Trophoblast cell (in vitro differentiated cells and primary cell): ENCODE results near the gene GSK3B.
A peak's percentile ranks its signal among the peaks of the same experiment; 100 is the strongest.

Experiments used
- DNase-seq, 2 donors: peaks; one replicate each; pipeline ENCODE4 v3.0.0-alpha.2; 2016
- H2AFZ ChIP-seq: 2 replicates; pipeline ENCODE4 v1.6.1; 2013; ENCODE audit warnings: low read length, moderate library complexity, mild to moderate bottlenecking; ENCODE audit not compliant: insufficient read depth, poor library complexity
- H2AK5ac ChIP-seq: 2 replicates; pipeline ENCODE4 v1.6.1; 2013; ENCODE audit warnings: mild to moderate bottlenecking, low read length
- H2BK120ac ChIP-seq: 2 replicates; pipeline ENCODE4 v1.6.1; 2013; ENCODE audit warnings: low read length, mild to moderate bottlenecking, moderate library complexity; ENCODE audit not compliant: insufficient read depth, poor library complexity
- H2BK12ac ChIP-seq: 2 replicates; pipeline ENCODE4 v1.6.1; 2013; ENCODE audit warnings: mild to moderate bottlenecking, low read length, moderate library complexity
- H2BK5ac ChIP-seq: 2 replicates; pipeline ENCODE4 v1.6.1; 2013; ENCODE audit warnings: low read length, low read depth, moderate library complexity, mild to moderate bottlenecking; ENCODE audit not compliant: poor library complexity
- H3K14ac ChIP-seq: 2 replicates; pipeline ENCODE4 v1.6.1; 2013; ENCODE audit warnings: mild to moderate bottlenecking, low read length
- H3K18ac ChIP-seq: 2 replicates; pipeline ENCODE4 v1.6.1; 2013; ENCODE audit warnings: mild to moderate bottlenecking, low read length
- H3K23ac ChIP-seq: 2 replicates; pipeline ENCODE4 v1.6.1; 2013; ENCODE audit warnings: low read length
- H3K27ac ChIP-seq: 2 replicates; pipeline ENCODE4 v1.5.1; 2013; ENCODE audit warnings: low read depth, mild to moderate bottlenecking, inconsistent platforms, low read length, moderate library complexity
- H3K27me3 ChIP-seq: 2 replicates; pipeline ENCODE4 v1.6.1; 2013; ENCODE audit warnings: inconsistent platforms, mild to moderate bottlenecking, low read length, moderate library complexity; ENCODE audit not compliant: insufficient read depth
- H3K36me3 ChIP-seq, 2 experiments: 1 replicate in 1 of 2; 2 replicates in 1 of 2; pipeline ENCODE4 v1.6.1; 2013; ENCODE audit warnings: low read length in 2 of 2, mild to moderate bottlenecking in 2 of 2, moderate library complexity in 1 of 2; ENCODE audit not compliant: insufficient read depth in 2 of 2, control insufficient read depth in 1 of 2
- H3K4ac ChIP-seq: 2 replicates; pipeline ENCODE4 v1.6.1; 2013; ENCODE audit warnings: low read depth, mild to moderate bottlenecking, low read length, moderate library complexity
- H3K4me1 ChIP-seq, 2 experiments: 1 replicate in 1 of 2; 2 replicates in 1 of 2; pipeline ENCODE4 v1.6.1; 2013; ENCODE audit warnings: low read length in 2 of 2, mild to moderate bottlenecking in 2 of 2, moderate library complexity in 1 of 2; ENCODE audit not compliant: insufficient read depth in 2 of 2, control insufficient read depth in 1 of 2
- H3K4me2 ChIP-seq: 2 replicates; pipeline ENCODE4 v1.6.1; 2013; ENCODE audit warnings: inconsistent platforms, mild to moderate bottlenecking, low read length, moderate library complexity
- H3K4me3 ChIP-seq: 2 replicates; pipeline ENCODE4 v1.5.1; 2013; ENCODE audit warnings: mild to moderate bottlenecking, low read depth, low read length, inconsistent platforms
- H3K79me1 ChIP-seq: one replicate; pipeline ENCODE4 v1.6.1; 2013; ENCODE audit warnings: low read length
- H3K79me2 ChIP-seq: 2 replicates; pipeline ENCODE4 v1.6.1; 2013; ENCODE audit warnings: low read length, mild to moderate bottlenecking; ENCODE audit not compliant: control insufficient read depth, insufficient read depth, poor library complexity
- H3K9ac ChIP-seq: 2 replicates; pipeline ENCODE4 v1.6.1; 2013; ENCODE audit warnings: mild to moderate bottlenecking, low read length
- H3K9me3 ChIP-seq: 2 replicates; pipeline ENCODE4 v1.6.1; 2013; ENCODE audit warnings: low read depth, mild to moderate bottlenecking, control low read depth, inconsistent platforms, low read length; ENCODE audit not compliant: insufficient read depth
- H4K12ac ChIP-seq: 2 replicates; pipeline ENCODE4 v1.6.1; 2013; ENCODE audit warnings: low read depth, mild to moderate bottlenecking, low read length, moderate library complexity
- H4K8ac ChIP-seq: 2 replicates; pipeline ENCODE4 v1.6.1; 2013; ENCODE audit warnings: low read depth, mild to moderate bottlenecking, low read length, moderate library complexity
- H4K91ac ChIP-seq: one replicate; pipeline ENCODE4 v1.6.1; 2013; ENCODE audit warnings: low read depth, mild to moderate bottlenecking, low read length, moderate library complexity
- WGBS: extraction: QIAGEN DNeasy Blood & Tissue Kit; methylation state at CpG from one replicate; pipeline ENCODE4 v1.1.7; 2013; ENCODE audit warnings: missing lambda C conversion rate; ENCODE audit not compliant: insufficient read length, insufficient coverage; ENCODE audit errors: extremely low coverage; 5-methylcytosine and 5-hydroxymethylcytosine counted together

The GSK3B gene

GRCh38 chr3:119794971-119795612 lies 299.2 kb downstream of the GSK3B start:
- no peak overlapping the region for H2AFZ ChIP-seq
- no peak overlapping the region for H3K18ac ChIP-seq
- peak; percentile 74 to 80 for DNase-seq
- H4K12ac ChIP-seq: no peak overlapping the region
- H3K4me3 ChIP-seq: no peak overlapping the region
- WGBS: no CpG with 5 or more reads among the region's 5 CpGs
- H3K9ac ChIP-seq: no peak overlapping the region
- H2BK120ac ChIP-seq: no peak overlapping the region
- H3K79me1 ChIP-seq: peaks cover 16% of the 10 kb centered on the region
- H2BK5ac ChIP-seq: peak overlapping the region; percentile 10
- H3K4me2 ChIP-seq: peak overlapping the region; percentile 50
- H4K91ac ChIP-seq: no peak overlapping the region
- peak overlapping the region; percentile 59 for H3K27ac ChIP-seq
- H2AK5ac ChIP-seq: no peak overlapping the region
- no peaks in the 10 kb centered on the region for H3K27me3 ChIP-seq
- H4K8ac ChIP-seq: no peak overlapping the region
- H3K14ac ChIP-seq: no peak overlapping the region
- no peaks in the 10 kb centered on the region for H3K36me3 ChIP-seq
- H3K79me2 ChIP-seq: no peaks in the 10 kb centered on the region
- no peak overlapping the region for H3K4ac ChIP-seq
- H3K4me1 ChIP-seq: peaks cover 14 to 24% of the 10 kb centered on the region in 2 experiments
- no peak overlapping the region for H3K23ac ChIP-seq
- no peak overlapping the region for H2BK12ac ChIP-seq
- peaks cover 2% of the 10 kb centered on the region for H3K9me3 ChIP-seq

- Histone ChIP-seq H3K36me3 (no peaks in the 10 kb centered on the region), H2BK5ac (peak overlapping the region; percentile 17), H4K12ac (no peak overlapping the region), H3K18ac (peak overlapping the region; percentile 59), H3K4me3 (no peak overlapping the region), H3K4me2 (no peak overlapping the region), H2BK12ac (peak overlapping the region; percentile 94), H3K27ac (peak overlapping the region; percentile 59), H3K79me2 (no peaks in the 10 kb centered on the region), H3K23ac (no peak overlapping the region), H3K9ac (no peak overlapping the region), H4K91ac (peak overlapping the region; percentile 72), H4K8ac (peak overlapping the region; percentile 9), H3K27me3 (no peaks in the 10 kb centered on the region), H3K4me1 (peaks cover 14 to 24% of the 10 kb centered on the region in 2 experiments), H3K4ac (no peak overlapping the region), H2BK120ac (peak overlapping the region; percentile 86), H2AK5ac (peak overlapping the region; percentile 76), H3K79me1 (peaks cover 16% of the 10 kb centered on the region), H3K9me3 (peaks cover 2% of the 10 kb centered on the region), H2AFZ (no peak overlapping the region), H3K14ac (peak overlapping the region; percentile 58)
- no CpG with 5 or more reads among the region's 2 CpGs for WGBS
- no peak for DNase-seq
These were observed 299.8 kb downstream of the GSK3B start for GRCh38 chr3:119794401-119794800.

GRCh38 chr3:119792270-119792669 lies 302.0 kb downstream of the GSK3B start:
- Histone ChIP-seq H3K4me2 (no peak overlapping the region), H3K27ac (no peak overlapping the region), H4K91ac (no peak overlapping the region), H3K14ac (no peak overlapping the region), H2BK12ac (peak overlapping the region; percentile 23), H4K8ac (no peak overlapping the region), H3K4ac (no peak overlapping the region), H2AK5ac (no peak overlapping the region), H3K79me1 (peaks cover 16% of the 10 kb centered on the region), H2BK120ac (no peak overlapping the region), H3K18ac (no peak overlapping the region), H3K27me3 (no peaks in the 10 kb centered on the region), H3K36me3 (no peaks in the 10 kb centered on the region), H4K12ac (no peak overlapping the region), H2BK5ac (no peak overlapping the region), H3K4me3 (no peak overlapping the region), H2AFZ (no peak overlapping the region), H3K4me1 (peaks cover 14 to 24% of the 10 kb centered on the region in 2 experiments), H3K9me3 (peaks cover 2% of the 10 kb centered on the region), H3K79me2 (no peaks in the 10 kb centered on the region), H3K23ac (no peak overlapping the region), H3K9ac (no peak overlapping the region)
- no CpG with 5 or more reads among the region's 8 CpGs for WGBS
- DNase-seq: no peak

GRCh38 chr3:119790369-119790768 lies 303.9 kb downstream of the GSK3B start:
- Histone ChIP-seq H3K9ac (no peak overlapping the region), H2AK5ac (no peak overlapping the region), H3K4me1 (peaks cover 3 to 9% of the 10 kb centered on the region in 2 experiments), H3K9me3 (peaks cover 2% of the 10 kb centered on the region), H2AFZ (no peak overlapping the region), H3K23ac (no peak overlapping the region), H4K12ac (no peak overlapping the region), H3K4ac (no peak overlapping the region), H3K79me2 (no peaks in the 10 kb centered on the region), H3K27me3 (no peaks in the 10 kb centered on the region), H3K18ac (no peak overlapping the region), H2BK5ac (no peak overlapping the region), H4K91ac (no peak overlapping the region), H3K79me1 (peaks cover 5% of the 10 kb centered on the region), H3K36me3 (no peaks in the 10 kb centered on the region), H2BK12ac (no peak overlapping the region), H3K4me2 (no peak overlapping the region), H2BK120ac (no peak overlapping the region), H4K8ac (no peak overlapping the region), H3K27ac (no peak overlapping the region), H3K4me3 (no peak overlapping the region), H3K14ac (no peak overlapping the region)
- no CpG with 5 or more reads among the region's 3 CpGs for WGBS
- DNase-seq: no peak
